Stimulated activated CD4-positive, alpha-beta T cell treated with anti-CD3 and anti-CD28 coated beads, TNF-alpha, amount 100 ng/mL, for 1 hour (primary cell): ENCODE results near the gene EML5.
"Not testable (repeated sequence)": the region's sequence is repeated elsewhere in the genome, so short reads cannot be mapped to it uniquely, and the experiment has no call there.

Experiments
- DNase-seq, 3 donors: peaks; one replicate each; pipeline ENCODE4 v3.0.0-alpha.2; 2020; ENCODE audit warnings: low read depth in 3 of 3, low spot score in 1 of 3

Gene EML5

DNA sequence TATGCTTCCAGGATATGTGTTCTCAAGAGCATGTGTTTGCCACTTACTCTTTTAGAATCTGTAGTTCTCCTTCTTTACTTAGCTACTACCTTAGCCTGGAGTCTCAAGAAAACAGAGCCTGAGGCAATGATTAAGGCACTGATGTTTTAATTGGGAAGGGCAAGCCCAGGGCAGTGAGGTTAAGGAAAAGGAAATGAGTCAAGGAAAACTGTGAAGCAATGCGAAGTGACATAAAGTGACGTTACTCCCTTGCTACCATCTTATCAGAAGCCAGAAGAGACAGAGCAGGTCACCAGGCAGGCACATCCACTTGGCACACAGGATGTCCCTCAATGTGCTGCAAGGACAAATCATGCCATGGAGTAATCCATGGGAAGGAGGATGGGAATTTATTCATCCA is 11.3 kb upstream of the EML5 start:
- no peak for DNase-seq

DNA sequence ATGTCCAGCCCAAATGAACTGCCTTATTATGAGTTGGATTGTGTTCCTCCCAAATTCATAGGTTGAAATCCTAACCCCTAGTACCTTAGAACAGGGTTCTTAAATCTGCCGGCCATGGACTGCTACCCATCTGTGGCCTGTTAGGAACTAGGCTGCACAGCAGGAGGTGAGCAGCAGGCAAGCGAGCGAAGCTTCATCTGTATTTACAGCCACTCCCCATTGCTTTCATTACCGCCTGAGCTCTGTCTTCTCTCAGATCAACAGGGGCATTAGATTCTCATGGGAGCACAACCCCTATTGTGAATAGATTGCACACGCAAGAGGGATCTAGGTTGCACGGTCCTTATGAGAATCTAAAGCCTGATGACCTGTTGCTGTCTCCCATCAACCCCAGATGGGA is 9.8 kb upstream of the EML5 start:
- no peak for DNase-seq

- DNase-seq, result no peak
These were observed 6.8 kb upstream of the EML5 start for GRCh38 chr14:88799522-88799921.

- no peak for DNase-seq
These were observed 5.4 kb upstream of the EML5 start for GRCh38 chr14:88798156-88798555.

- no peak for DNase-seq
These were observed 489 bp upstream of the EML5 start for GRCh38 chr14:88793259-88793625.

DNA sequence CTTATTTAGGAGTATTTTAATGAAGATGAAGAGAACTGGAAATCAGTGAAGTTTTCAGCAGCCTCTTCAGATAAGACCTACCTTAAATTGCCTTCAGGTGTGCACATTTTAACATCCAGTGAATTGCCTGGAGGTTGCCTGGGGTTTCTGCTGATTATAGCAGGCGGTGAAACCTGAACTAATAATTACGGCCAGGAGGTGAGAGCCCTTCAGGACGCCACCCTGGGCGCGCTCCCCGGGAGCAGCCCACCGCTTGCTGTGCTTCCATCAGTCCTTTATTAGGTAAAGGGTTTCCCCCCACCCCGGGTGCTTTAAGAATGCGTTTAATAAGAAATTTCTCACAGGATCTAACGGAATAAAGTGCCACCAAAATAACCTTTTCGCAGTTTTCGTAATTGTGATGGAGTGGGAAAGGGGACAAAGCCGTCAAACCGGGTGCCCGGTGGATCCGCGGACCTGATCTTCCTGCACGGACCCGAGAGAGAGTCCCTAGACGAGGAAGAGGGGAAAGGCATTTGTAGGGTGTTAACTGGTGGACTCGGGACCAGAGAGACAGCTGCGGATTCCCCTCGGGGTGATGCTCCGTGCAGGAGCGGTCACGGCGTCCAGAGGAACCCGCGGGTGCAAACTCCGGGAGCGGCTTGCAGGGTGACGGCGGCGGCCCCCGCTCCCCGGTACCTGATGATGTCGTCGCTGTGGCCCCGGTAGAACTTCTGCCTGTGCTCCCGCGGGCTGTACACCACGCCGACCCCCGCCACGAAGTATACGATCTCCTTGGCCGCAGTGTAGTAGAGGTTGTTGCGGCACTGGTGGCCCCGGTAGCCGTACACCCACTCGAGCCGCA is 902 bp downstream of the EML5 start:
- peak in 1 of 3 donors; percentile 3 for DNase-seq

- DNase-seq, result no peak
These were observed 1.5 kb downstream of the EML5 start for GRCh38 chr14:88791252-88791621.

- no peak for DNase-seq
These were observed 2.1 kb downstream of the EML5 start for GRCh38 chr14:88790501-88791251.

GRCh38 chr14:88789573-88789972 is 3.2 kb downstream of the EML5 start:
- DNase-seq, result not testable (repeated sequence)

DNA sequence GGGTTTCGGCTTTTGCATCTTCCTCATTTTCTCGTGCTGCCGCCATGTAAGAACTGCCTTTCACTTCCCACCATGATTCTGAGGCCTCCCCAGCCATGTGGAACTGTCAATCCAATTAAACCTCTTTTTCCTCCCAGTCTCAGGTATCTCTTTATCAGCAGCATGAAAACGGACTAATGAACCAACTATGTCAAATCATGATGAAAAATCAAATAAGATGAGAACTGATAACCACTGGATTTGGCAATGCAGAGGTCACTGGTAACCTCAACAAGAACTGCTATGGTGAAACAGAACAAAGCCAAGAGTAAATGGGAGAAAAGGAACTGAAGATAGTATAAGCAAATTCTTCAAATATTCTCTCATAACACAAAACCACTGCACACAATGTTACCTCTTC is 6.0 kb downstream of the EML5 start:
- DNase-seq, result no peak

DNA sequence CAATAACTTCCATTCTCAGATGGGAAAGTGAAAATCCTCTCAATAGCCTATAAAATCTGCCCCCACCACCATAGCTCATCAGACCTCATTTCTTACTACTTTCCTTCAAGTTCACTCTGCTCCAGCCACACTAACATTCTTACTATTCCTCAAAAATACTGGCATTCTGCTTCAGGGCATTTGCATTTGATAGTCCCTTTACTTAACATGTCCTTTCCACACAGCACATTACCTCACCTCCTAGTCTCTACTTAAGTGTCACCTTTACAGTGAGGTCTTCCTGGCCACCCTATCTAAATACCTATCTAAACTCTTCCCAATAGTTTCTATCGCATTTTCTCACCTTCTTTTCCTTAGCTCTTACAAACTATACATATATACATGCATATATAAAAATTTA is 6.8 kb downstream of the EML5 start:
- DNase-seq, result no peak

- no peak for DNase-seq
These were observed 17.2 kb downstream of the EML5 start for GRCh38 chr14:88775532-88775931.

GRCh38 chr14:88770736-88771135 is 22.0 kb downstream of the EML5 start:
- DNase-seq, result no peak

GRCh38 chr14:88765130-88765529 is 27.6 kb downstream of the EML5 start:
- DNase-seq, result no peak

DNA sequence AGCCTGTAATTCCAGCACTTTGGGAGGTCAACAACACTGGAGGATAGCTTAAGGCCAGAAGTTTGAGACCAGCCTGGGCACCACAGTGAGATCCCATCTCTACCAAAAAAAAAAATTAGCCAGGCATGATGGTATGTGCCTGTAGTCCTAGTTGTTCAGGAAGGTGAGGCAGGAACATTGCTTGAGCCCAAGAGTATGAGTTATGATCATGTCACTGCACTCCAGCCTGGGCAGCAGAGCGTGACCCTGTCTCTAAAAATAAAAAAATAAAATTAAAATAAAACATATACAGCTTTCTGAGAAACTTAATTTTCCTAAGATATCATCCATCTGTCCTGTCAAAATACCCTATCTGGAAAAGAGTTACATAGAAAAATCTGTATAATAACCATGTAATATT is 38.9 kb downstream of the EML5 start:
- no peak for DNase-seq

GRCh38 chr14:88750945-88751344 is 41.8 kb downstream of the EML5 start:
- DNase-seq, result no peak

DNA sequence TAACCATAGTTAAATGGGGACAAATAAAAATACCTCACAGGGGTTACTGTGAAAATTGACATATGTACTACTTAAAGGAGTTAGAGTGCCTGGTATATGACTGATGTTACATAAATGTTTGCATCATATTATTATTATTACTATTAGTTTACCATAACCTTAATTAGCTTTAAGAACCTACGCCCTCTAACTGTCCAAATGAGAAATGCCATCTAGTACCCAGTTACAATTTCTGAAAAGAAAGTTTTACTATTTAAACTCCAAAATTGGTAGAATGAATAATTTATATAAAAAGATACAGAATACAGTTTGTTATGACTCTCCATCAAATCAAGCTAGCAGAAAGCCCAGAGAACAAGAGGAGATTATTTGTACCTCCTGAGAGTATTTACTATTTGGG is 42.3 kb downstream of the EML5 start:
- DNase-seq, result no peak

DNA sequence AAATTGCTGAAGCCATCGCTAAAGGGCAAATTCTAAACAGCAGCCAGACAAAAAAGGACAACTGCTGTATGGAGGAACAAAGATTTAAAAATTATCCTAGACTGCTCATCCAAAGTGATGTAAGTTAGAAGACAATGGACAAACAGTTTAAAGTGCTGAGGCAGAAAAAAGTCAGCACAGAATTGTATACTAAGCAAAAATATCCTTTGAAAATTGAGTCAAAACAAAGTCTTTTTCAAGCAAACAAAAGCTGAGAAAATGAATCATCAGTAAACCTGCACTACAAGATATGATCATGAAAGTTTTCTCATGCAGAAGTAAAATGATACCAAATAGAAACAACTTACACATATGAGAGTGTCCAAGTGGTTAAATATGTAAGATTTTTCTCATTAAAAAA is 43.6 kb downstream of the EML5 start:
- no peak for DNase-seq

GRCh38 chr14:88748288-88748687 is 44.5 kb downstream of the EML5 start:
- no peak for DNase-seq

DNA sequence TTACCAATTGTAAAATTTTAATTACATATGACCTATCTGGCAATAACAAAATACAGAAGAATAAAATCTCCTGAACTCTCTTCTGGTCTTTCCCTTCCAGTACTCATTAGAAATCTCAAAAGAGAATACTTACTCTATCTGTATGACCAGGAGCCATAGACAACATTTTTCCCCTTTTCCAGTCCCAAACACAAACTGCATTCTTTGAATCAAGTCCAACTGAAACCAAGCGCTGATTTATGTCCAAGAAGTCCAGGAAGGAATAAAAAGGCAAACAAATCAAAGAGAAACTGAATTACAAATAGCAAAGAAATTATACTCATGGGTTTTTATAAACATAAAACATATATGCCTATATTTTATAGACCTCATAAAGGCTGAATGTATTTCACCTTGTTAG is 46.7 kb downstream of the EML5 start:
- DNase-seq, result no peak

- DNase-seq, result no peak
These were observed 55.5 kb downstream of the EML5 start for GRCh38 chr14:88737245-88737644.

DNA sequence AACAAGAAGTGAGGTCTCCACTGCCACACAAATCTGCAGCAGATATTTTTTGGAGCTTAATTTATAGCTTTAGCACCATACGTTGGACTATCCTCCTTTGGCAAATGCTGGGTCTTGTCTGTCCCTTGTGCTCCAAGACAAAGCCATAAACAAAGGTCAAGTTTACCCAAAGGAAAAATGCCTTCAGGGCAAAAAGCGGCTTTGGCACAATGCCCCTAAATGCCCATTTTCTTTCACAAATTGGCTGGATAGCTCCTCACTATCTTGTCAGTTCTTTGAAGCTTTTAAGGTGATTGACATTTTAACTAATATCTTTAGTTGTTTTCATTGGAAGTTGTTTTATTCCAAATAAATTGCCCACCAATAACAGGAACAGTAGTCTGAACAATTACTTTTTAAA is 59.6 kb downstream of the EML5 start:
- no peak for DNase-seq

- DNase-seq, result no peak
These were observed 63.6 kb downstream of the EML5 start for GRCh38 chr14:88729159-88729558.
